ENCODE data around the gene NOMO2.
"Not testable (repeated sequence)": the region's sequence is repeated elsewhere in the genome, so short reads cannot be mapped to it uniquely, and the experiment has no call there.

Gene NOMO2, protein sequence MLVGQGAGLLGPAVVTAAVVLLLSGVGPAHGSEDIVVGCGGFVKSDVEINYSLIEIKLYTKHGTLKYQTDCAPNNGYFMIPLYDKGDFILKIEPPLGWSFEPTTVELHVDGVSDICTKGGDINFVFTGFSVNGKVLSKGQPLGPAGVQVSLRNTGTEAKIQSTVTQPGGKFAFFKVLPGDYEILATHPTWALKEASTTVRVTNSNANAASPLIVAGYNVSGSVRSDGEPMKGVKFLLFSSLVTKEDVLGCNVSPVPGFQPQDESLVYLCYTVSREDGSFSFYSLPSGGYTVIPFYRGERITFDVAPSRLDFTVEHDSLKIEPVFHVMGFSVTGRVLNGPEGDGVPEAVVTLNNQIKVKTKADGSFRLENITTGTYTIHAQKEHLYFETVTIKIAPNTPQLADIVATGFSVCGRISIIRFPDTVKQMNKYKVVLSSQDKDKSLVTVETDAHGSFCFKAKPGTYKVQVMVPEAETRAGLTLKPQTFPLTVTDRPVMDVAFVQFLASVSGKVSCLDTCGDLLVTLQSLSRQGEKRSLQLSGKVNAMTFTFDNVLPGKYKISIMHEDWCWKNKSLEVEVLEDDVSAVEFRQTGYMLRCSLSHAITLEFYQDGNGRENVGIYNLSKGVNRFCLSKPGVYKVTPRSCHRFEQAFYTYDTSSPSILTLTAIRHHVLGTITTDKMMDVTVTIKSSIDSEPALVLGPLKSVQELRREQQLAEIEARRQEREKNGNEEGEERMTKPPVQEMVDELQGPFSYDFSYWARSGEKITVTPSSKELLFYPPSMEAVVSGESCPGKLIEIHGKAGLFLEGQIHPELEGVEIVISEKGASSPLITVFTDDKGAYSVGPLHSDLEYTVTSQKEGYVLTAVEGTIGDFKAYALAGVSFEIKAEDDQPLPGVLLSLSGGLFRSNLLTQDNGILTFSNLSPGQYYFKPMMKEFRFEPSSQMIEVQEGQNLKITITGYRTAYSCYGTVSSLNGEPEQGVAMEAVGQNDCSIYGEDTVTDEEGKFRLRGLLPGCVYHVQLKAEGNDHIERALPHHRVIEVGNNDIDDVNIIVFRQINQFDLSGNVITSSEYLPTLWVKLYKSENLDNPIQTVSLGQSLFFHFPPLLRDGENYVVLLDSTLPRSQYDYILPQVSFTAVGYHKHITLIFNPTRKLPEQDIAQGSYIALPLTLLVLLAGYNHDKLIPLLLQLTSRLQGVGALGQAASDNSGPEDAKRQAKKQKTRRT

DNA sequence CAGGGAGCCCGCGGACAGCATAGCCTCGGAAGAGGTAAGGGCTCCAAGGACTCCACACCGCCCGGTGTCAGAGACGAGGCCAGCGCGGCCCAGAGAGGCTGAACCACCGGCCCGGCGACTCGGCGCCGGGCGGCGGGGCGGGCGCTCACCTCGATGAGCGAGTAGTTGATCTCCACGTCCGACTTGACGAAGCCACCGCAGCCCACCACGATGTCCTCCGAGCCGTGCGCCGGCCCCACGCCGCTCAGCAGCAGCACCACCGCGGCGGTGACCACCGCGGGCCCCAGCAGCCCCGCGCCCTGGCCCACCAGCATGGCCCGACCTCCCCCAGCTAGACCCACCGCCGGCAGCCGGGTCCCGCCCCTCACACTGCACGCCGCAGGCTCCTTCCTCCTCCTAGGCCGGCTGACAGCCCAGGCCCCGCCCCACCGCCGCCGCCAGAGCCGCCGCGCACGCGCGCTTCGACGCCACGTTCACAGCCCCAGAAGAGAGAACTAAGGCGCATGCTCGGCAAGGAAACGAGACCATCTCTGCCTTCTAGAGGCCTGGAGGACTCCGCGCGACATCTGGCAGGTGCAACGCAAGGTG is at the start of gene NOMO2:
NOMO2 (minus strand) TSS at position 371 of the 588 bp plus-strand sequence; CDS start at position 314, 57 bp downstream.
- not testable (repeated sequence) for H3K9me3 Mint-ChIP-seq; H3K36me3 Mint-ChIP-seq (ENCODE audit: low read depth); H3K4me1 Mint-ChIP-seq (ENCODE audit: low read depth); H3K27ac Mint-ChIP-seq; H3K27me3 Mint-ChIP-seq (ENCODE audit: low read depth)
- peak within 1 kb of the TSS; percentile 40 for H3K4me3 Mint-ChIP-seq
- DNase-seq (ENCODE audit: low spot score): peak; percentile 96

DNA sequence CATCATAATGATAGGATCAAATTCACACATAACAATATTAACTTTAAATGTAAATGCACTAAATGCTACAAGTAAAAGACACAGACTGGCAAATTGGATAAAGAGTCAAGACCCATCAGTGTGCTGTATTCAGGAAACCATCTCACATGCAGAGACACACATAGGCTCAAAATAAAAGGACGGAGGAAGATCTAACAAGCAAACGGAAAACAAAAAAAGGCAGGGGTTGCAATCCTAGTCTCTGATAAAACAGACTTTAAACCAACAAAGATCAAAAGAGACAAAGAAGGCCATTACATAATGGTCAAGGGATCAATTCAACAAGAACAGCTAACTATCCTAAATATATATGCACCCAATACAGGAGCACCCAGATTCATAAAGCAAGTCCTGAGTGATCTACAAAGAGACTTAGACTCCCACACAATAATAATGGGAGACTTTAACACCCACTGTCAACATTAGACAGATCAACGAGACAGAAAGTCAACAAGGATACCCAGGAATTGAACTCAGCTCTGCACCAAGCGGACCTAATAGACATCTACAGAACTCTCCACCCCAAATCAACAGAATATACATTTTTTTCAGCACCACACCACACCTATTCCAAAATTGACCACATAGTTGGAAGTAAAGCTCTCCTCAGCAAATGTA is 48.4 kb upstream of the NOMO2 start:
- not testable (repeated sequence) for H3K4me3 Mint-ChIP-seq; H3K27me3 Mint-ChIP-seq (ENCODE audit: low read depth); DNase-seq (ENCODE audit: low spot score); H3K36me3 Mint-ChIP-seq (ENCODE audit: low read depth); H3K4me1 Mint-ChIP-seq (ENCODE audit: low read depth); H3K27ac Mint-ChIP-seq; H3K9me3 Mint-ChIP-seq

DNA sequence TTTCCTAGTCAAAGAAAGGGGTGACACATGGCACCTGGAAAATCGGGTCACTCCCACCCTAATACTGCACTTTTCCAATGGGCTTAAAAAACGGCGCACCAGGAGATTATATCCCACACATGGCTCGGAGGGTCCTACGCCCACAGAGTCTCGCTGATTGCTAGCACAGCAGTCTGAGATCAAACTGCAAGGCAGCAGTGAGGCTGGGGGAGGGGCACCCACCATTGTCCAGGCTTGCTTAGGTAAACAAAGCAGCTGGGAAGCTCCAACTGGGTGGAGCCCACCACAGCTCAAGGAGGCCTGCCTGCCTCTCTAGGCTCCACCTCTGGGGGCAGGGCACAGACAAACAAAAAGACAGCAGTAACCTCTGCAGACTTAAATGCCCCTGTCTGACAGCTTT is 46.4 kb upstream of the NOMO2 start:
- H3K4me1 Mint-ChIP-seq (ENCODE audit: low read depth); H3K27ac Mint-ChIP-seq; H3K36me3 Mint-ChIP-seq (ENCODE audit: low read depth); H3K9me3 Mint-ChIP-seq; H3K4me3 Mint-ChIP-seq; DNase-seq (ENCODE audit: low spot score); H3K27me3 Mint-ChIP-seq (ENCODE audit: low read depth): not testable (repeated sequence)

DNA sequence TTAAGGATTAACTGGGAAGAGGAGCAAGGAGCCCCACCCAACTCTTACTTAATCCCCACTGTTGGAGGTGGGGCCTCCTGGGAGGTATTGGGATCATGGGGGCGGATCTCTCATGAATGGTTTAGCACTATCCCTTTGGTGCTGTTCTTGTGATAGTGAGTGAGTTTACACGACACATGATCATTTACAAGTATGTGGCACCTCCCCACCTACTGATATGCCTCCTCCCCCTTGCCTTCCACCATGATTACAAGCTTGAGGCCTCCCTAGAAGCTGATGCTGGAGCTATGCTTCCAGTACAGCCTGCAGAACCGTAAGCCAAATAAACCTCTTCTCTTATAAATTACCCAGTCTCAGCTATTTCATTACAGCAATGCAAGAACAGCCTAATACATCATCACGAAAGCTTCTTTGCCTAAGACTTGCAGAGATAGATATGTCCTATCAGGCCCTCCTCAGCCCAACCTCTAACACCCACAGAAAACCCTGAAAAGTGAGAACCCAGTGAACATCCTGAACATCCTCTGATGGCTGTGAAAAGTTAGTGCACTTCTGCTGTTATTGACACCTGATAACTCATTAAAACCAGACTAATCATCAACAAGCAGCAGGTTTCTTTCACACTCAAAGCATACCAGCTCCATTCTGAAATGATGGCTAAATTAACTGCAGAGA is 41.8 kb upstream of the NOMO2 start:
- not testable (repeated sequence) for H3K27ac Mint-ChIP-seq; DNase-seq (ENCODE audit: low spot score); H3K27me3 Mint-ChIP-seq (ENCODE audit: low read depth); H3K36me3 Mint-ChIP-seq (ENCODE audit: low read depth); H3K4me3 Mint-ChIP-seq; H3K4me1 Mint-ChIP-seq (ENCODE audit: low read depth); H3K9me3 Mint-ChIP-seq

DNA sequence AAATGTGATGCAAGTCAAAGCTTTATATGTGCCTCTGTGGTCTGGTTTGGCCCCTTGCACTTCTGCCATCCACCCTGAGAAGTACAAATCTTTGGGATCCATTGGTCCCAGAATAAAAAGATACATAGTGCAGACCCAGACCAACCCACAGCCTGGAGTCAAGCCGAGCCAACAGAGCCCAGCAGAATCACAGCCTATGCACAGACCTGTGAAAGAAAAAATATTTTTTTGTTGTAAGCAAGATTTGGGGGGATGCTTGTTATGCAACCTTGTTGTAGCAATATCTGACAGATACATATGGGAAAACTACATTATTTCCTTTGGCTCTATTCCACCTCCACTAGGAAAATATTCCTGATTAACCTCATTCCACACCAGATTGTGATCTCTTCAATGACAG is 36.7 kb upstream of the NOMO2 start:
- H3K27me3 Mint-ChIP-seq (ENCODE audit: low read depth); DNase-seq (ENCODE audit: low spot score); H3K9me3 Mint-ChIP-seq; H3K27ac Mint-ChIP-seq; H3K4me1 Mint-ChIP-seq (ENCODE audit: low read depth); H3K4me3 Mint-ChIP-seq; H3K36me3 Mint-ChIP-seq (ENCODE audit: low read depth): not testable (repeated sequence)

DNA sequence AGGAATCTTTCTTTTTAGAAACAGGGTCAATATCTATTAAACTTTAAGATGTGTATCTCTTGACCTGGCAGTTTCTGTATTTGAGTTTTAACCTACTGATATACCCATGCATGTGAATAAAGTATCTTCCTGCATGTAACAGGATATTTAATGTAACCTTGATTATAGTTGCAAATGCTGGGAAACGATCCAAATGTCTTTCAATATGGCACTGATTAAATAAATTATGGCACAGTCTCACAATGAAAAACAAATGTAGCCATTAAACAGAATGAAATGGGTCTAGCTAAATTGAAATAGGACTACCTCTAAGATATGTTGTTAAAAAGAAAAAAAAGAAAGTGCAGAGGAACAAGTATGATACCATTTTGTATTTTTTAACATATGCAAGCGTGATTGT is 35.8 kb upstream of the NOMO2 start:
- DNase-seq (ENCODE audit: low spot score); H3K9me3 Mint-ChIP-seq; H3K36me3 Mint-ChIP-seq (ENCODE audit: low read depth); H3K4me1 Mint-ChIP-seq (ENCODE audit: low read depth); H3K4me3 Mint-ChIP-seq; H3K27me3 Mint-ChIP-seq (ENCODE audit: low read depth); H3K27ac Mint-ChIP-seq: not testable (repeated sequence)

DNA sequence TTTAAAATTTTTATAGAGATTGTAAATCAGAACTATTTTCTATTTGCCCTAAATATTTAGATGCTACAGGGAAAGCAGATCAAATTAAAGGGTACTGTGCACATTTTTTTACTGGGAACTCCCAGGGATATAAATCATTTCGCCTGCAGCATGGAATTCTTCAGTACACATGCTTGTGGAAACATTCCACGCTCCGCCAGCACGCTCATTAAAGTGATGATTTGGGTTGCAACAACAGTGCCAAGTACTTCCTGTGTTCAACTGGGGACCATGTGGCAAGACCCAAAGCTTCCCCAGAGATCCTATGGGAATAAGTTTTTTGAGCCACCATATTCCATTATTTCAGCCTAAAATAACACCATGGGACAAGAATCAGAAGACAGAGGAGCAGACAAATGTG is 35.4 kb upstream of the NOMO2 start:
- H3K4me1 Mint-ChIP-seq (ENCODE audit: low read depth); H3K27ac Mint-ChIP-seq; H3K4me3 Mint-ChIP-seq; H3K36me3 Mint-ChIP-seq (ENCODE audit: low read depth); H3K9me3 Mint-ChIP-seq; DNase-seq (ENCODE audit: low spot score); H3K27me3 Mint-ChIP-seq (ENCODE audit: low read depth): not testable (repeated sequence)

DNA sequence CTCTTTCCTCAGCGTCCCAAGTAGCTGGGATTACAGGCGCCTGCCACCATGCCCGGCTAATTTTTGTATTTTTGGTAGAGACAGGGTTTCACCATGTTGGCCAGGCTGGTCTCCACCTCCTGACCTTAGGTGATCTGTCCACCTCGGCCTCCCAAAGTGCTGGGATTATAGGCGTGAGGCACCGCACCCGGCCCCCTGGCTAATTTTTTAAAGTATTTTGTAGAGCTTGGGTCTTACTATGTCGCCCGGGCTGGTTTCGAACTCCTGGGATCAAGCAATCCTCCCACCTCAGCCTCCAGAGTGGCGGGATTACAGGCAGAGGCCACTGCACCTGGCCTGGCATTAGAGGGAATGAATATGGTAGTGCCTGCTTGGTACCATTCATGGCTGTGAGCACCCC is 33.9 kb upstream of the NOMO2 start:
- not testable (repeated sequence) for H3K27me3 Mint-ChIP-seq (ENCODE audit: low read depth); H3K4me3 Mint-ChIP-seq; H3K9me3 Mint-ChIP-seq

DNA sequence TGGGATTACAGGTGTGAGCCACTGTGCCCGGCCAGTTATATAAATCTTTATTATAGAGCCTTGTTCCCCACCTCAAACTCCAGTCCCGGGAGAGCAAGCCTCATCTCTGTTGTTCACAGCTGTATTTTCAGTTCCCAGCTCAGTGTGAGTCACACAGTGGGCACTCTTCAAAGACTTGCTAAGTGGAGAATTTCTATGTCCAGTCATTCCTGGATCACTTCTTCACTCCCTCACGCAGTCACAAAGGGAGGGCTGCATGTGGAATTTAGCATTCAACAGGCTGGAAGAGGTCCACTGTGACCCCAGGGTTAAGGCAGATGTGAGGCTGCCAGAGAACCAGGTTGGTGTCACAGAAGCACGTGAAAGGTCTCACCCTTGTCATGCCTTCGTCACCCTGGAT is 33.0 kb upstream of the NOMO2 start:
- not testable (repeated sequence) for H3K9me3 Mint-ChIP-seq; H3K36me3 Mint-ChIP-seq (ENCODE audit: low read depth); H3K4me1 Mint-ChIP-seq (ENCODE audit: low read depth); H3K4me3 Mint-ChIP-seq; H3K27ac Mint-ChIP-seq; DNase-seq (ENCODE audit: low spot score); H3K27me3 Mint-ChIP-seq (ENCODE audit: low read depth)

More for the DNA sequence above, 33.9 kb upstream of the NOMO2 start:
- DNase-seq (ENCODE audit: low spot score); H3K4me1 Mint-ChIP-seq (ENCODE audit: low read depth); H3K27ac Mint-ChIP-seq; H3K36me3 Mint-ChIP-seq (ENCODE audit: low read depth): not testable (repeated sequence)

DNA sequence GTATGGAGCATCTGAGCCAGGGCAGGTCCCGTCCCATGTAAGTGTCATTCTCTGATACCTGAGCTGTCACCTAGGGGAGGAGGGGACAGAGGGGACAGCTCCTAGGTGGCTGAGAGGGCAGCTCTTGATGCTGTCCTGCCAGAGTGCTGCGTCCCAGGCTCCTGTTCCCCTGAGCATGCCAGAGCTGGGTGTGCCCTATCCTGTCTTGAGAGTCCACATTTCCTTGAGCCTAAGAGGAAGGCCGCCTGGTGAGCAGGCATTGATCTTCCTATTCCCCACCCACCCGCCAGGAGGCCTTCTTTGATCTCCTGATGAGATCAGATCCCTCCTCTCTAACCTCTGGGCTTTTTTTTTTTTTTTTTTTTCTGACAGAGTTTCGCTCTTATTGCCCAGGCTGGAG is 32.0 kb upstream of the NOMO2 start:
- H3K27me3 Mint-ChIP-seq (ENCODE audit: low read depth); H3K36me3 Mint-ChIP-seq (ENCODE audit: low read depth); DNase-seq (ENCODE audit: low spot score); H3K27ac Mint-ChIP-seq; H3K4me3 Mint-ChIP-seq; H3K9me3 Mint-ChIP-seq; H3K4me1 Mint-ChIP-seq (ENCODE audit: low read depth): not testable (repeated sequence)

DNA sequence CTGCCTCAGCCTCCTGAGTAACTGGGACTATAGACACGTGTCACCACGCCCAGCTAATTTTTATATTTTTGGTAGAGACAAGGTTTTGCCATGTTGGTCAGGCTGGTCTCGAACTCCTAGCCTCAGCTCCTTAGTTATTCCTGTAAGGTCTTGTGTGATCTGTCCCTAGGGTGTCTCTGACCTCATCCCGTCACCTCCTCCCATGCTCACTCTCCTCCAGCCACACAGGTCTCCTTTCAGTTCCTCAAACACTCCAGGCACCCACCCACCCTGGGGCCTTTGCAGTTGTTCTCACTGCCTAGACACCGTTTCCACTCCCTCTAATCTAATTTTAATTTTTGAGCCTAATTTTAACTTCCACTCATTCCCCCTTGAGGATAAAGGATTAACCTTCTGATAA is 31.1 kb upstream of the NOMO2 start:
- not testable (repeated sequence) for H3K9me3 Mint-ChIP-seq; H3K4me1 Mint-ChIP-seq (ENCODE audit: low read depth); DNase-seq (ENCODE audit: low spot score); H3K27ac Mint-ChIP-seq; H3K27me3 Mint-ChIP-seq (ENCODE audit: low read depth); H3K36me3 Mint-ChIP-seq (ENCODE audit: low read depth); H3K4me3 Mint-ChIP-seq

DNA sequence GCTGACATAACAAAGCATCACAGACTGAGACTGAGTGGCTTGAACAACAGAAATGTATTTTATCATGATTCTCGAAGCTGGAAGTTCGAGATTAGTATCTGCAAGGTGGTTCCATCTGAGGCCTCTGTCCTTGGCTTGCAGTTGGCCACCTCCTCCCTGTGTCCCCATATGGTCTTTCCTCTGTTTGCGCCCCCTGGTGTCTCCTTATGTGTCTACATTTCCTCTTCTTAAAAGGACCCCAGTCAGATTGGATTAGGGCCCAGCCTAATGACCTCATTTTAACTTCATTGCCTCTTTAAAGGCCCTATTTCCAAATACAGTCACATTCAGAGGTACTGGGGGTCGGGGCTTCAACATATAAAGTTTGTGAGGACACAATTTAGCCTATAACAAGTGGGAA is 30.0 kb upstream of the NOMO2 start:
- H3K4me3 Mint-ChIP-seq; H3K27me3 Mint-ChIP-seq (ENCODE audit: low read depth); H3K4me1 Mint-ChIP-seq (ENCODE audit: low read depth); H3K9me3 Mint-ChIP-seq; DNase-seq (ENCODE audit: low spot score); H3K36me3 Mint-ChIP-seq (ENCODE audit: low read depth); H3K27ac Mint-ChIP-seq: not testable (repeated sequence)

DNA sequence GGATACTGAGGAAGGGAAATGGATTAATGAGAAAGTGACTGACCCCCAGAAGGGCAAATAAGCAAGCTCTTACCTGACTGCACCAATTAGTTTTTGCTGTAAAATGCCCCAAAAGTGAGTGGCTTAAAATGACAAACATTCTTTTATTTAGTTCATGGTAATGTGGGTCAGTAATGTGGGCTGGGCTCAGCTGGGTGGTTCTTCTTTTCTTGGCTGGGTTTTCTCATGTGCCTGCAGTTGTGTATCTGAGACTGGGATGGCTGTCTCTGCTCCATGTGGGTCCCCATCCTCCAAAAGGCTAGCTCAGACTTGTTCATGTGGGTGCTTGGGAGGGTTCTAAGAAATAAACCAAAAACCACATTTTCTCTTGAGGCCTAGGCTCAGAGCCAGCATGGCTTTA is 29.5 kb upstream of the NOMO2 start:
- not testable (repeated sequence) for H3K4me3 Mint-ChIP-seq; H3K27ac Mint-ChIP-seq; H3K4me1 Mint-ChIP-seq (ENCODE audit: low read depth); H3K27me3 Mint-ChIP-seq (ENCODE audit: low read depth); H3K9me3 Mint-ChIP-seq; DNase-seq (ENCODE audit: low spot score); H3K36me3 Mint-ChIP-seq (ENCODE audit: low read depth)
